GM12872 (cell line): ENCODE measurements around the gene KATNB1.

ENCODE experiments used
- CTCF ChIP-seq: IDR thresholded peaks from 3 replicates; pipeline ENCODE4 v1.5.1; 2011; ENCODE audit warnings: low read depth, mild to moderate bottlenecking, low read length, moderate library complexity; ENCODE audit not compliant: insufficient read depth

The KATNB1 gene

GRCh38 chr16:57752581-57753447 lies 17.2 kb downstream of the KATNB1 start:
- no peak for TF ChIP-seq CTCF

- no peak for TF ChIP-seq CTCF
These were observed 18.1 kb downstream of the KATNB1 start for GRCh38 chr16:57753448-57754353.

GRCh38 chr16:57754354-57755060 lies 18.9 kb downstream of the KATNB1 start:
- TF ChIP-seq CTCF: no peak

- no peak for TF ChIP-seq CTCF
These were observed 19.6 kb downstream of the KATNB1 start for GRCh38 chr16:57755061-57755684.

- TF ChIP-seq CTCF: no peak
These were observed 20.3 kb downstream of the KATNB1 start for GRCh38 chr16:57755726-57756423.

GRCh38 chr16:57756424-57757325 lies 21.1 kb downstream of the KATNB1 start:
- no peak for TF ChIP-seq CTCF
